GM19099 (cell line): ENCODE data around the gene CSAD.

ENCODE experiments used
- POLR2A ChIP-seq: IDR thresholded peaks from 3 replicates; pipeline ENCODE4 v1.6.1; 2011; ENCODE audit warnings: low read depth; ENCODE audit not compliant: insufficient read length; ENCODE audit errors: extremely low read depth

Gene CSAD

GRCh38 chr12:53120685-53121525 lies 59.8 kb downstream of the CSAD start:
- TF ChIP-seq POLR2A, result no peak

- no peak for TF ChIP-seq POLR2A
Measured at GRCh38 chr12:53118751-53119300, 61.9 kb downstream of the CSAD start.

- no peak for TF ChIP-seq POLR2A
Measured at GRCh38 chr12:53115891-53116648, 64.7 kb downstream of the CSAD start.

- TF ChIP-seq POLR2A, result no peak
Measured at GRCh38 chr12:53115112-53115890, 65.4 kb downstream of the CSAD start.

GRCh38 chr12:53113951-53114350 lies 66.8 kb downstream of the CSAD start:
- TF ChIP-seq POLR2A, result no peak

- no peak for TF ChIP-seq POLR2A
Measured at GRCh38 chr12:53113136-53113705, 67.5 kb downstream of the CSAD start.
